K562 (cell line): ENCODE results near the gene SRCIN1.
"Not testable (repeated sequence)": the region's sequence is repeated elsewhere in the genome, so short reads cannot be mapped to it uniquely, and the experiment has no call there.

Source experiments
- EZH2 ChIP-seq: IDR thresholded peaks from 2 replicates; pipeline ENCODE4 v1.6.1; 2012; ENCODE audit warnings: low read depth, mild to moderate bottlenecking, inconsistent platforms, low read length, borderline replicate concordance
- PHF8 ChIP-seq: fragments of 200-600 bp; sonication (generic); IDR thresholded peaks from 2 replicates; pipeline ENCODE4 v1.6.1; 2012; ENCODE audit warnings: mixed run types, mild to moderate bottlenecking, inconsistent platforms, low read length, moderate library complexity, borderline replicate concordance
- POLR2A ChIP-seq: fragments of 450-650 bp; conservative IDR thresholded peaks from 2 replicates; pipeline ENCODE4 v1.6.1; 2016
- SP2 ChIP-seq: IDR thresholded peaks from 2 replicates; pipeline ENCODE4 v1.6.1; 2011; ENCODE audit warnings: mild to moderate bottlenecking, low read depth, low read length, moderate library complexity; ENCODE audit not compliant: poor library complexity, severe bottlenecking; ENCODE audit errors: extremely low read depth
- TAF9B ChIP-seq: fragments of 450-650 bp; IDR thresholded peaks from 2 replicates; pipeline ENCODE4 v1.6.1; 2018; ENCODE audit warnings: mild to moderate bottlenecking; ENCODE audit not compliant: partially characterized antibody
- TF ChIP-seq, protein P1 (sequence below): fragments of 450-650 bp; IDR thresholded peaks from 2 replicates; pipeline ENCODE4 v1.6.1; 2016
- TF ChIP-seq, protein P2 (sequence below): fragments of 450-650 bp; conservative IDR thresholded peaks from 2 replicates; pipeline ENCODE4 v1.6.1; 2016; ENCODE audit warnings: missing genetic modification characterization, low read depth, mild to moderate bottlenecking, control low read depth, missing compliant biosample characterization
- TF ChIP-seq, protein P3 (sequence below), 3 experiments: IDR thresholded peaks in 2 of 3; conservative IDR thresholded peaks in 1 of 3; 2 replicates each; pipeline ENCODE4 v1.5.1; 2011 to 2012; ENCODE audit warnings: low read length in 3 of 3, mild to moderate bottlenecking in 3 of 3, control low read depth in 2 of 3, improper control_type of control experiment in 1 of 3, inconsistent platforms in 1 of 3, low read depth in 1 of 3, mixed read lengths in 1 of 3, moderate library complexity in 1 of 3; ENCODE audit not compliant: insufficient read depth in 2 of 3
- TF ChIP-seq, protein P4 (sequence below): fragments of 250-450 bp; sonication (Bioruptor Pico); IDR thresholded peaks from 2 replicates; pipeline ENCODE4 v1.4.0; 2020; ENCODE audit warnings: mild to moderate bottlenecking
- TF ChIP-seq, protein P5 (sequence below): sonication (generic); formaldehyde crosslinking; IDR thresholded peaks from 2 replicates; pipeline ENCODE4 v1.8.1; 2023; ENCODE audit warnings: mild to moderate bottlenecking, missing genetic modification reagents
- TF ChIP-seq, protein P6 (sequence below): sonication (generic); formaldehyde crosslinking; IDR thresholded peaks from 2 replicates; pipeline ENCODE4 v1.8.0; 2023; ENCODE audit warnings: mild to moderate bottlenecking, missing genetic modification reagents
- TF ChIP-seq, protein P7 (sequence below), 3 experiments: fragments of 200-800 bp in 1 of 3; sonication (Bioruptor generic) in 1 of 3; sonication (generic) in 1 of 3; formaldehyde crosslinking in 1 of 3; IDR thresholded peaks; 2 replicates each; pipeline versions ENCODE4 v1.6.1 to v1.8.0; 2016 to 2022; ENCODE audit warnings: mild to moderate bottlenecking in 2 of 3, missing compliant biosample characterization in 2 of 3, missing genetic modification characterization in 2 of 3, missing genetic modification reagents in 1 of 3
- TF ChIP-seq, protein P8 (sequence below): fragments of 250-450 bp; sonication (Bioruptor Pico); IDR thresholded peaks from 2 replicates; pipeline ENCODE4 v1.5.0; 2020; ENCODE audit warnings: mild to moderate bottlenecking, borderline replicate concordance

DNA sequence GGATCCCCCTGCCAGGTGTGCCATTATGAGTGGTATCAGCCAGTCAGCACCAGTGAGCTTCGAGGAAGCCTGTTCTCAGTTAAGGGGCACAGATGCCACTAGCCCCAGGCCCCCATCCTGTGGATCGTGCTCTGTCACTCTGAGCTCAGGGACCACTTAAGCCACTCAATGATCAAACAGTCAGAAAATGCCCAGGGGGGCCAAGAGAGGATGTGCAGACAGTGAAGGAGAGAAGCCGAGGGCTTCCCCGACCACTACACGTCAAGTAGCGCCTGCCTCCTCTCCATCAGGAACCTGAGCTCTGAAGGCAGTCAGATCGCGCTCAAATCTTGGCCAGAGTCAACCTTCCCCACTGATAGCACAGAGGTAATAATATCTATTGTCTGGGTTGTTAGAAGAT is 79.2 kb downstream of the SRCIN1 start:
- TF ChIP-seq, protein P1, sequence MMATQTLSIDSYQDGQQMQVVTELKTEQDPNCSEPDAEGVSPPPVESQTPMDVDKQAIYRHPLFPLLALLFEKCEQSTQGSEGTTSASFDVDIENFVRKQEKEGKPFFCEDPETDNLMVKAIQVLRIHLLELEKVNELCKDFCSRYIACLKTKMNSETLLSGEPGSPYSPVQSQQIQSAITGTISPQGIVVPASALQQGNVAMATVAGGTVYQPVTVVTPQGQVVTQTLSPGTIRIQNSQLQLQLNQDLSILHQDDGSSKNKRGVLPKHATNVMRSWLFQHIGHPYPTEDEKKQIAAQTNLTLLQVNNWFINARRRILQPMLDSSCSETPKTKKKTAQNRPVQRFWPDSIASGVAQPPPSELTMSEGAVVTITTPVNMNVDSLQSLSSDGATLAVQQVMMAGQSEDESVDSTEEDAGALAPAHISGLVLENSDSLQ = not testable (repeated sequence)
- TF ChIP-seq, protein P2, sequence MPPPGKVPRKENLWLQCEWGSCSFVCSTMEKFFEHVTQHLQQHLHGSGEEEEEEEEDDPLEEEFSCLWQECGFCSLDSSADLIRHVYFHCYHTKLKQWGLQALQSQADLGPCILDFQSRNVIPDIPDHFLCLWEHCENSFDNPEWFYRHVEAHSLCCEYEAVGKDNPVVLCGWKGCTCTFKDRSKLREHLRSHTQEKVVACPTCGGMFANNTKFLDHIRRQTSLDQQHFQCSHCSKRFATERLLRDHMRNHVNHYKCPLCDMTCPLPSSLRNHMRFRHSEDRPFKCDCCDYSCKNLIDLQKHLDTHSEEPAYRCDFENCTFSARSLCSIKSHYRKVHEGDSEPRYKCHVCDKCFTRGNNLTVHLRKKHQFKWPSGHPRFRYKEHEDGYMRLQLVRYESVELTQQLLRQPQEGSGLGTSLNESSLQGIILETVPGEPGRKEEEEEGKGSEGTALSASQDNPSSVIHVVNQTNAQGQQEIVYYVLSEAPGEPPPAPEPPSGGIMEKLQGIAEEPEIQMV (tag) = not testable (repeated sequence)
- TF ChIP-seq, protein P3, sequence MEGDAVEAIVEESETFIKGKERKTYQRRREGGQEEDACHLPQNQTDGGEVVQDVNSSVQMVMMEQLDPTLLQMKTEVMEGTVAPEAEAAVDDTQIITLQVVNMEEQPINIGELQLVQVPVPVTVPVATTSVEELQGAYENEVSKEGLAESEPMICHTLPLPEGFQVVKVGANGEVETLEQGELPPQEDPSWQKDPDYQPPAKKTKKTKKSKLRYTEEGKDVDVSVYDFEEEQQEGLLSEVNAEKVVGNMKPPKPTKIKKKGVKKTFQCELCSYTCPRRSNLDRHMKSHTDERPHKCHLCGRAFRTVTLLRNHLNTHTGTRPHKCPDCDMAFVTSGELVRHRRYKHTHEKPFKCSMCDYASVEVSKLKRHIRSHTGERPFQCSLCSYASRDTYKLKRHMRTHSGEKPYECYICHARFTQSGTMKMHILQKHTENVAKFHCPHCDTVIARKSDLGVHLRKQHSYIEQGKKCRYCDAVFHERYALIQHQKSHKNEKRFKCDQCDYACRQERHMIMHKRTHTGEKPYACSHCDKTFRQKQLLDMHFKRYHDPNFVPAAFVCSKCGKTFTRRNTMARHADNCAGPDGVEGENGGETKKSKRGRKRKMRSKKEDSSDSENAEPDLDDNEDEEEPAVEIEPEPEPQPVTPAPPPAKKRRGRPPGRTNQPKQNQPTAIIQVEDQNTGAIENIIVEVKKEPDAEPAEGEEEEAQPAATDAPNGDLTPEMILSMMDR (IDR thresholded peaks at IDR 0.05 in 2 of 3, conservative IDR thresholded peaks at IDR 0.05 in 1 of 3; ENCODE audit: insufficient read depth in 2 of 3, low read depth in 1 of 3, low read length in 3 of 3) = not testable (repeated sequence)
- TF ChIP-seq, protein P4, sequence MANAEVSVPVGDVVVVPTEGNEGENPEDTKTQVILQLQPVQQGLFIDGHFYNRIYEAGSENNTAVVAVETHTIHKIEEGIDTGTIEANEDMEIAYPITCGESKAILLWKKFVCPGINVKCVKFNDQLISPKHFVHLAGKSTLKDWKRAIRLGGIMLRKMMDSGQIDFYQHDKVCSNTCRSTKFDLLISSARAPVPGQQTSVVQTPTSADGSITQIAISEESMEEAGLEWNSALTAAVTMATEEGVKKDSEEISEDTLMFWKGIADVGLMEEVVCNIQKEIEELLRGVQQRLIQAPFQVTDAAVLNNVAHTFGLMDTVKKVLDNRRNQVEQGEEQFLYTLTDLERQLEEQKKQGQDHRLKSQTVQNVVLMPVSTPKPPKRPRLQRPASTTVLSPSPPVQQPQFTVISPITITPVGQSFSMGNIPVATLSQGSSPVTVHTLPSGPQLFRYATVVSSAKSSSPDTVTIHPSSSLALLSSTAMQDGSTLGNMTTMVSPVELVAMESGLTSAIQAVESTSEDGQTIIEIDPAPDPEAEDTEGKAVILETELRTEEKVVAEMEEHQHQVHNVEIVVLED (CRISPR knock-in tag) = not testable (repeated sequence)
- not testable (repeated sequence) for TF ChIP-seq POLR2A, EZH2, SP2, PHF8, TAF9B
- TF ChIP-seq, protein P5, sequence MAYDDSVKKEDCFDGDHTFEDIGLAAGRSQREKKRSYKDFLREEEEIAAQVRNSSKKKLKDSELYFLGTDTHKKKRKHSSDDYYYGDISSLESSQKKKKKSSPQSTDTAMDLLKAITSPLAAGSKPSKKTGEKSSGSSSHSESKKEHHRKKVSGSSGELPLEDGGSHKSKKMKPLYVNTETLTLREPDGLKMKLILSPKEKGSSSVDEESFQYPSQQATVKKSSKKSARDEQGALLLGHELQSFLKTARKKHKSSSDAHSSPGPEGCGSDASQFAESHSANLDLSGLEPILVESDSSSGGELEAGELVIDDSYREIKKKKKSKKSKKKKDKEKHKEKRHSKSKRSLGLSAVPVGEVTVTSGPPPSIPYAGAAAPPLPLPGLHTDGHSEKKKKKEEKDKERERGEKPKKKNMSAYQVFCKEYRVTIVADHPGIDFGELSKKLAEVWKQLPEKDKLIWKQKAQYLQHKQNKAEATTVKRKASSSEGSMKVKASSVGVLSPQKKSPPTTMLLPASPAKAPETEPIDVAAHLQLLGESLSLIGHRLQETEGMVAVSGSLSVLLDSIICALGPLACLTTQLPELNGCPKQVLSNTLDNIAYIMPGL (CRISPR knock-in tag) = not testable (repeated sequence)
- TF ChIP-seq, protein P6, sequence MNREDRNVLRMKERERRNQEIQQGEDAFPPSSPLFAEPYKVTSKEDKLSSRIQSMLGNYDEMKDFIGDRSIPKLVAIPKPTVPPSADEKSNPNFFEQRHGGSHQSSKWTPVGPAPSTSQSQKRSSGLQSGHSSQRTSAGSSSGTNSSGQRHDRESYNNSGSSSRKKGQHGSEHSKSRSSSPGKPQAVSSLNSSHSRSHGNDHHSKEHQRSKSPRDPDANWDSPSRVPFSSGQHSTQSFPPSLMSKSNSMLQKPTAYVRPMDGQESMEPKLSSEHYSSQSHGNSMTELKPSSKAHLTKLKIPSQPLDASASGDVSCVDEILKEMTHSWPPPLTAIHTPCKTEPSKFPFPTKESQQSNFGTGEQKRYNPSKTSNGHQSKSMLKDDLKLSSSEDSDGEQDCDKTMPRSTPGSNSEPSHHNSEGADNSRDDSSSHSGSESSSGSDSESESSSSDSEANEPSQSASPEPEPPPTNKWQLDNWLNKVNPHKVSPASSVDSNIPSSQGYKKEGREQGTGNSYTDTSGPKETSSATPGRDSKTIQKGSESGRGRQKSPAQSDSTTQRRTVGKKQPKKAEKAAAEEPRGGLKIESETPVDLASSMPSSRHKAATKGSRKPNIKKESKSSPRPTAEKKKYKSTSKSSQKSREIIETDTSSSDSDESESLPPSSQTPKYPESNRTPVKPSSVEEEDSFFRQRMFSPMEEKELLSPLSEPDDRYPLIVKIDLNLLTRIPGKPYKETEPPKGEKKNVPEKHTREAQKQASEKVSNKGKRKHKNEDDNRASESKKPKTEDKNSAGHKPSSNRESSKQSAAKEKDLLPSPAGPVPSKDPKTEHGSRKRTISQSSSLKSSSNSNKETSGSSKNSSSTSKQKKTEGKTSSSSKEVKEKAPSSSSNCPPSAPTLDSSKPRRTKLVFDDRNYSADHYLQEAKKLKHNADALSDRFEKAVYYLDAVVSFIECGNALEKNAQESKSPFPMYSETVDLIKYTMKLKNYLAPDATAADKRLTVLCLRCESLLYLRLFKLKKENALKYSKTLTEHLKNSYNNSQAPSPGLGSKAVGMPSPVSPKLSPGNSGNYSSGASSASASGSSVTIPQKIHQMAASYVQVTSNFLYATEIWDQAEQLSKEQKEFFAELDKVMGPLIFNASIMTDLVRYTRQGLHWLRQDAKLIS (CRISPR knock-in tag) = not testable (repeated sequence)
- TF ChIP-seq, protein P7, sequence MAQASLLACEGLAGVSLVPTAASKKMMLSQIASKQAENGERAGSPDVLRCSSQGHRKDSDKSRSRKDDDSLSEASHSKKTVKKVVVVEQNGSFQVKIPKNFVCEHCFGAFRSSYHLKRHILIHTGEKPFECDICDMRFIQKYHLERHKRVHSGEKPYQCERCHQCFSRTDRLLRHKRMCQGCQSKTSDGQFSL (CRISPR knock-in tag; IDR thresholded peaks at IDR 0.05) = not testable (repeated sequence)
- TF ChIP-seq, protein P7 (tag; IDR thresholded peaks at IDR 0.05) = not testable (repeated sequence)
- TF ChIP-seq, protein P8, sequence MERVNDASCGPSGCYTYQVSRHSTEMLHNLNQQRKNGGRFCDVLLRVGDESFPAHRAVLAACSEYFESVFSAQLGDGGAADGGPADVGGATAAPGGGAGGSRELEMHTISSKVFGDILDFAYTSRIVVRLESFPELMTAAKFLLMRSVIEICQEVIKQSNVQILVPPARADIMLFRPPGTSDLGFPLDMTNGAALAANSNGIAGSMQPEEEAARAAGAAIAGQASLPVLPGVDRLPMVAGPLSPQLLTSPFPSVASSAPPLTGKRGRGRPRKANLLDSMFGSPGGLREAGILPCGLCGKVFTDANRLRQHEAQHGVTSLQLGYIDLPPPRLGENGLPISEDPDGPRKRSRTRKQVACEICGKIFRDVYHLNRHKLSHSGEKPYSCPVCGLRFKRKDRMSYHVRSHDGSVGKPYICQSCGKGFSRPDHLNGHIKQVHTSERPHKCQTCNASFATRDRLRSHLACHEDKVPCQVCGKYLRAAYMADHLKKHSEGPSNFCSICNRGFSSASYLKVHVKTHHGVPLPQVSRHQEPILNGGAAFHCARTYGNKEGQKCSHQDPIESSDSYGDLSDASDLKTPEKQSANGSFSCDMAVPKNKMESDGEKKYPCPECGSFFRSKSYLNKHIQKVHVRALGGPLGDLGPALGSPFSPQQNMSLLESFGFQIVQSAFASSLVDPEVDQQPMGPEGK (CRISPR knock-in tag) = not testable (repeated sequence)
